Upper lobe of left lung (tissue), 4 donors: Measurements from ENCODE around the gene FAM222A.

Experiments used
- EP300 ChIP-seq, 4 donors: sonication (generic); formaldehyde crosslinking; IDR thresholded peaks; one replicate each; pipeline ENCODE4 v1.5.1; 2017; ENCODE audit warnings: antibody characterized with exemption in 4 of 4, control low read depth in 2 of 4
- POLR2A ChIP-seq, 4 donors: fragments of 450-650 bp; IDR thresholded peaks; one replicate each; pipeline ENCODE4 v1.5.1; 2016 to 2017; ENCODE audit warnings: antibody characterized with exemption in 4 of 4, mild to moderate bottlenecking in 2 of 4
- TF ChIP-seq, protein P1 (sequence below), 6 experiments: fragments of 450-650 bp in 4 of 6; fragments of 200-600 bp in 2 of 6; sonication (generic) in 2 of 6; IDR thresholded peaks; one replicate each; pipeline ENCODE4 v1.5.1; 2016 to 2019; ENCODE audit warnings: antibody characterized with exemption in 6 of 6

DNA sequence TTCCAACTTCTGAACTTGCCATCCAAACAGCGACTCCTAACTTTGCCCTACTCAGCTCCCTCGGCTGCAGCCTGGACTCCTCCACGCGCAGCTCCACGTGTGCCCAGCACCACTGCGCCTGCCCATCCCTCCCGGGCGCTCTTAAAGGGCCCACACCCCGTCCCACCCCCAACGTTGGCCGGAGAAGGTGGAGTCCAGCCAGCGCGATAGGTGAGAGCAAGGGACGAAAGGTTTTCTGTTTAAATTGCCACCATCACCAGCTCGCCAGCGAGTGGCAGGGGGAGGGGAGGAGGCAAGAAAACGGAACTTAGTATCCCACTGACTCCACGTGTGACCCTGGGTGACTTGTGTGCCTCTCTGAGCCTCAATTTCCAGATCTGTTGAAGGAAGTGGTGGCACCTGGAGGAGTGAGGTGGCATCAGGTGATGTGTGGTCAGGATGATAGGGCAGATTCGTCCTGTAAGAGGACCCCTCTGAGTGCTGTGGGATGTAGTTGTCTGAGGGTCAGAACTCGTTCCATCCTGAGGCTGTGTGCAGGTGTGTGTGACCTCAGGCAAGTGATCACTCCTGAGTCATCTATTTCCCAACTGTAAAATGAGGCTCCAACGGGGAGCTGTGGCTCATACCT is 59.9 kb downstream of the FAM222A start:
- TF ChIP-seq POLR2A (IDR thresholded peaks at IDR 0.05) (no peak), EP300 (IDR thresholded peaks at IDR 0.05) (no peak)
- TF ChIP-seq, protein P1, sequence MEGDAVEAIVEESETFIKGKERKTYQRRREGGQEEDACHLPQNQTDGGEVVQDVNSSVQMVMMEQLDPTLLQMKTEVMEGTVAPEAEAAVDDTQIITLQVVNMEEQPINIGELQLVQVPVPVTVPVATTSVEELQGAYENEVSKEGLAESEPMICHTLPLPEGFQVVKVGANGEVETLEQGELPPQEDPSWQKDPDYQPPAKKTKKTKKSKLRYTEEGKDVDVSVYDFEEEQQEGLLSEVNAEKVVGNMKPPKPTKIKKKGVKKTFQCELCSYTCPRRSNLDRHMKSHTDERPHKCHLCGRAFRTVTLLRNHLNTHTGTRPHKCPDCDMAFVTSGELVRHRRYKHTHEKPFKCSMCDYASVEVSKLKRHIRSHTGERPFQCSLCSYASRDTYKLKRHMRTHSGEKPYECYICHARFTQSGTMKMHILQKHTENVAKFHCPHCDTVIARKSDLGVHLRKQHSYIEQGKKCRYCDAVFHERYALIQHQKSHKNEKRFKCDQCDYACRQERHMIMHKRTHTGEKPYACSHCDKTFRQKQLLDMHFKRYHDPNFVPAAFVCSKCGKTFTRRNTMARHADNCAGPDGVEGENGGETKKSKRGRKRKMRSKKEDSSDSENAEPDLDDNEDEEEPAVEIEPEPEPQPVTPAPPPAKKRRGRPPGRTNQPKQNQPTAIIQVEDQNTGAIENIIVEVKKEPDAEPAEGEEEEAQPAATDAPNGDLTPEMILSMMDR (IDR thresholded peaks at IDR 0.05), result no peak
